Measurements from ENCODE around the gene DPP7. TPM values are rescaled to one million over a fixed set of nuclear protein-coding genes. Genes with fewer than 3 reads are reported as not detected.
A peak's percentile ranks its signal among the peaks of the same experiment; 100 is the strongest.

DPP7 gene
- total and polyA plus RNA-seq, 2 experiments from 2014 or later: 144 to 204 TPM

- TF ChIP-seq, protein P1, sequence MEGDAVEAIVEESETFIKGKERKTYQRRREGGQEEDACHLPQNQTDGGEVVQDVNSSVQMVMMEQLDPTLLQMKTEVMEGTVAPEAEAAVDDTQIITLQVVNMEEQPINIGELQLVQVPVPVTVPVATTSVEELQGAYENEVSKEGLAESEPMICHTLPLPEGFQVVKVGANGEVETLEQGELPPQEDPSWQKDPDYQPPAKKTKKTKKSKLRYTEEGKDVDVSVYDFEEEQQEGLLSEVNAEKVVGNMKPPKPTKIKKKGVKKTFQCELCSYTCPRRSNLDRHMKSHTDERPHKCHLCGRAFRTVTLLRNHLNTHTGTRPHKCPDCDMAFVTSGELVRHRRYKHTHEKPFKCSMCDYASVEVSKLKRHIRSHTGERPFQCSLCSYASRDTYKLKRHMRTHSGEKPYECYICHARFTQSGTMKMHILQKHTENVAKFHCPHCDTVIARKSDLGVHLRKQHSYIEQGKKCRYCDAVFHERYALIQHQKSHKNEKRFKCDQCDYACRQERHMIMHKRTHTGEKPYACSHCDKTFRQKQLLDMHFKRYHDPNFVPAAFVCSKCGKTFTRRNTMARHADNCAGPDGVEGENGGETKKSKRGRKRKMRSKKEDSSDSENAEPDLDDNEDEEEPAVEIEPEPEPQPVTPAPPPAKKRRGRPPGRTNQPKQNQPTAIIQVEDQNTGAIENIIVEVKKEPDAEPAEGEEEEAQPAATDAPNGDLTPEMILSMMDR (IDR thresholded peaks at IDR 0.05; ENCODE audit: low read depth, low read length): no peak
- Histone ChIP-seq H3K9me3 (ENCODE audit: low read depth) (no peaks in the 10 kb centered on the region), H3K27me3 (peaks cover 92% of the 10 kb centered on the region), H3K36me3 (no peaks in the 10 kb centered on the region), H3K4me1 (ENCODE audit: low read depth) (no peaks in the 10 kb centered on the region), H3K4me3 (no peak overlapping the region), H3K27ac (no peak overlapping the region)
- no peak for DNase-seq (ENCODE audit: low read depth in 1 of 2, low spot score in 1 of 2)
Observed at GRCh38 chr9:137141050-137141810, 26.7 kb upstream of the DPP7 start.

DNA sequence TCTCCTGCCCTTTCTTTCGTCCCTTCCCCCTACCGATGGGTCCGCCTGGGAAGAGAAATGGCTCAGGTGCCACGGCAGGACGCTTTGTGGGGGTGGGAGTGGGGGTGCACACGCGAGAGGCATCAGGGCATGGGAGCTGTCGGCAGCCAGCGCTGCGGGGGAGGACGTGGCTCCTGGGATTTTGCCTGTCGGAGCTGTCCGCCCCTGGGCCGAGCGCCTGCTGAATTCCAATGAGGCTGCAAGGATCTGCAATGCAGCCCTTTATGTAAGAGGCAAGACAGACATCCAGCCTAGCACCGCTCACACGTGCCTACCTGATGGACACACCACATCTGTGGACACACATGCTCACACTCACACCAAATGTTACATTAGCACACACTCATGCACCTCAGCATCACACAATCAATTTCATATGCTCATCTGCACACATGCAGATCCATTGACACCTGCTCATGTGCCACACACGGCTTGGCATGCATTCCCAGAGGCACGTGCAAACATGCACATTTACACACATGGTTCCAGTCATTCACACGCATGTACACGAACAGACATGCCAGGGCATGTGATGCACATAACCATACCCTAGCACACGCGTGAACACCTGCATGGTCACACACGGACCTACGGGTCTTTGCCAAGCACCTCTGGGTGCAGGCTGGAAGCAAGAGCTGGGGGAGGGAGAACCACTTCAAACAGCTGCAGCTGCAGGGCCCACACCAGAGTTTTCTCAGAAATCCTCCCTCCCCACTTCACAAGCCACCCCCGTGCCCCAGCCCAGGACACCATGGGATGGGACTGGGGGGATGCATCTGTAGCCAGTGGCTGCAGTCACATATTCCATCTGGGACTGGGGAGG lies 25.8 kb upstream of the DPP7 start:
- Histone ChIP-seq H3K4me1 (ENCODE audit: low read depth) (no peaks in the 10 kb centered on the region), H3K27ac (no peak overlapping the region), H3K9me3 (ENCODE audit: low read depth) (no peaks in the 10 kb centered on the region), H3K27me3 (peaks cover 92% of the 10 kb centered on the region), H3K36me3 (no peaks in the 10 kb centered on the region), H3K4me3 (no peak overlapping the region)
- TF ChIP-seq, protein P1 (IDR thresholded peaks at IDR 0.05; ENCODE audit: low read depth, low read length): no peak
- peak; percentile 17 to 56 for DNase-seq (ENCODE audit: low read depth in 1 of 2, low spot score in 1 of 2)

DNA sequence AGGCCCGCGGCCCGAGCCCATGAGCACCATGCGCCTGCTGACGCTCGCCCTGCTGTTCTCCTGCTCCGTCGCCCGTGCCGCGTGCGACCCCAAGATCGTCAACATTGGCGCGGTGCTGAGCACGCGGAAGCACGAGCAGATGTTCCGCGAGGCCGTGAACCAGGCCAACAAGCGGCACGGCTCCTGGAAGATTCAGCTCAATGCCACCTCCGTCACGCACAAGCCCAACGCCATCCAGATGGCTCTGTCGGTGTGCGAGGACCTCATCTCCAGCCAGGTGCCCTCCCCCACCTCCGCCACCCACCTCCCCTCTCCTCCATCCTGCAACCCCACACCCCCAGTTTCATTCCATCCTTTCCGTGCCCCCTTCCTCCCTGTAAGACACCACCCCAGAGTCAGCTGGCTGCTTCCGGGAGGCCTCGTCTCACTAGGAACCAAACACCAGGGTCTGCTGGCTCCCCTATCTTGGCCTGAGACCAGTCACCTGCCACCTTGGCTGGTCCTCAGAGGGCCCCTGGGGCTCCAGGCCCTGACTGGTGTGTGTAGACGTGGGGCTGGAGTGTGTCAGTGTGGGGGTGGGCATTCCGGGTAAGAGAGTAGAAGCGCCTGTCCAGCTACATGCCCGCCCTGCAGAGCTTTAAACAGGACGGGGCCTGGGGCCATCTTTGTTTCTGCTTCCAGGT lies 25.1 kb upstream of the DPP7 start:
- Histone ChIP-seq H3K27me3 (peaks cover 100% of the 10 kb centered on the region), H3K9me3 (ENCODE audit: low read depth) (no peaks in the 10 kb centered on the region), H3K27ac (no peak overlapping the region), H3K4me3 (no peak overlapping the region), H3K36me3 (no peaks in the 10 kb centered on the region), H3K4me1 (ENCODE audit: low read depth) (no peaks in the 10 kb centered on the region)
- TF ChIP-seq, protein P1 (IDR thresholded peaks at IDR 0.05; ENCODE audit: low read depth, low read length): no peak
- DNase-seq (ENCODE audit: low read depth in 1 of 2, low spot score in 1 of 2): no peak

DNA sequence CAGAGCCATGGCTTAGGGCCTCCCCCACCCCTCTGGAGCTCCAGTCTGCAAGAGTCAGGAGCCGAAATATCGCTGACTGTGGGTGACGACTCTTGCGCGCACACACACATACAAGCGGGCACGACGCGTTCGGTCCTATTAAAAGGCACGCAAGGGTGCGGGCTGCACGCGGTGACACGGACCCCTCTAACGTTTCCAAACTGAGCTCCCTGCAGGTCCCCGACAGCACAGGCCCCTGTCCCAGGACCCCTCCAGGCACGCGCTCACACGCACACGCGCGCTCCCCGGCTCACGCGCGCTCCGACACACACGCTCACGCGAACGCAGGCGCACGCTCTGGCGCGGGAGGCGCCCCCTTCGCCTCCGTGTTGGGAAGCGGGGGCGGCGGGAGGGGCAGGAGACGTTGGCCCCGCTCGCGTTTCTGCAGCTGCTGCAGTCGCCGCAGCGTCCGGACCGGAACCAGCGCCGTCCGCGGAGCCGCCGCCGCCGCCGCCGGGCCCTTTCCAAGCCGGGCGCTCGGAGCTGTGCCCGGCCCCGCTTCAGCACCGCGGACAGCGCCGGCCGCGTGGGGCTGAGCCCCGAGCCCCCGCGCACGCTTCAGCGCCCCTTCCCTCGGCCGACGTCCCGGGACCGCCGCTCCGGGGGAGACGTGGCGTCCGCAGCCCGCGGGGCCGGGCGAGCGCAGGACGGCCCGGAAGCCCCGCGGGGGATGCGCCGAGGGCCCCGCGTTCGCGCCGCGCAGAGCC lies 24.4 kb upstream of the DPP7 start, which contains the start of gene GRIN1:
TSS of gene GRIN1 (plus strand) at position 433 of the 746 bp plus-strand sequence. CDS start 333 bp downstream, outside the sequence.
- DNase-seq (ENCODE audit: low read depth in 1 of 2, low spot score in 1 of 2): peak; percentile 46 to 84
- peaks cover 98% of the 10 kb centered on the region for H3K27me3 ChIP-seq

More for the DNA sequence above, 24.4 kb upstream of the DPP7 start, which contains the start of gene GRIN1:
- H3K27ac ChIP-seq: no peak within 1 kb of the TSS
- TF ChIP-seq, protein P1 (IDR thresholded peaks at IDR 0.05; ENCODE audit: low read depth, low read length): no peak
- no peaks in the 10 kb centered on the region for H3K4me1 ChIP-seq (ENCODE audit: low read depth)
- no peak within 1 kb of the TSS for H3K4me3 ChIP-seq
- H3K36me3 ChIP-seq: no peaks in the 10 kb centered on the region
- no peaks in the 10 kb centered on the region for H3K9me3 ChIP-seq (ENCODE audit: low read depth)

Measured in cardiac muscle cell (in vitro differentiated cells and primary cell).